PC-3 (cell line): ENCODE measurements around the gene ALDOC.

Experiments
- EZH2phosphoT487 ChIP-seq: fragments of 300-600 bp; sonication (generic); IDR thresholded peaks from 2 replicates; pipeline ENCODE4 v1.6.1; 2018; ENCODE audit warnings: mild to moderate bottlenecking, antibody characterized with exemption, low read length, borderline replicate concordance
- TF ChIP-seq, protein P1 (sequence below): fragments of 300-600 bp; sonication (generic); conservative IDR thresholded peaks from 2 replicates; pipeline ENCODE4 v1.5.1; 2017; ENCODE audit warnings: antibody characterized with exemption, low read depth, mild to moderate bottlenecking, low read length

DNA sequence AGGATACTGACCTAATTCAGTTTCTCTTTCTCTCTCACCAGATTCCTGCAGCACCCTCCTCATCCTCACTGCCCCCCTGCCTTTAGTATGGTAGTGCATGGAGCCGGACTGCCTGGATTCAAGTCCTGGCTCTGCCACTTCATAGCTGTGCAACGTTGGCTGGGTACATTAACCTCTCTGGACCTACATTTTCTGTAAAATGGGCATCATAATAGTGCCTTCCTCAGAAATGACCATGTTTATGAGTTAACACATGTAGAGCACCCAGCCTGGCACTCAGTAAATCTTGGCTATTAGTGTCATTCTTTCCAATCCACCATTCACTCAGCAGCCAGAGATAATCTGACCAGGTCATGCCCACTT, 31.6 kb downstream of the ALDOC start:
- TF ChIP-seq, protein P1, sequence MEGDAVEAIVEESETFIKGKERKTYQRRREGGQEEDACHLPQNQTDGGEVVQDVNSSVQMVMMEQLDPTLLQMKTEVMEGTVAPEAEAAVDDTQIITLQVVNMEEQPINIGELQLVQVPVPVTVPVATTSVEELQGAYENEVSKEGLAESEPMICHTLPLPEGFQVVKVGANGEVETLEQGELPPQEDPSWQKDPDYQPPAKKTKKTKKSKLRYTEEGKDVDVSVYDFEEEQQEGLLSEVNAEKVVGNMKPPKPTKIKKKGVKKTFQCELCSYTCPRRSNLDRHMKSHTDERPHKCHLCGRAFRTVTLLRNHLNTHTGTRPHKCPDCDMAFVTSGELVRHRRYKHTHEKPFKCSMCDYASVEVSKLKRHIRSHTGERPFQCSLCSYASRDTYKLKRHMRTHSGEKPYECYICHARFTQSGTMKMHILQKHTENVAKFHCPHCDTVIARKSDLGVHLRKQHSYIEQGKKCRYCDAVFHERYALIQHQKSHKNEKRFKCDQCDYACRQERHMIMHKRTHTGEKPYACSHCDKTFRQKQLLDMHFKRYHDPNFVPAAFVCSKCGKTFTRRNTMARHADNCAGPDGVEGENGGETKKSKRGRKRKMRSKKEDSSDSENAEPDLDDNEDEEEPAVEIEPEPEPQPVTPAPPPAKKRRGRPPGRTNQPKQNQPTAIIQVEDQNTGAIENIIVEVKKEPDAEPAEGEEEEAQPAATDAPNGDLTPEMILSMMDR, result no peak
- TF ChIP-seq EZH2phosphoT487, result no peak
